Measurements from ENCODE around the gene PTPRD.

PTPRD gene

GRCh38 chr9:9257999-9258498, 1354.8 kb downstream of the PTPRD start:
- DNase-seq: no peak

GRCh38 chr9:9246726-9247125, 1366.1 kb downstream of the PTPRD start:
- DNase-seq: no peak

- DNase-seq: no peak
Measured at GRCh38 chr9:9231946-9232345, 1380.9 kb downstream of the PTPRD start.

- DNase-seq: no peak
Measured at GRCh38 chr9:9229269-9229668, 1383.5 kb downstream of the PTPRD start.

GRCh38 chr9:9223175-9223574, 1389.6 kb downstream of the PTPRD start:
- DNase-seq: no peak

- no peak for DNase-seq
Measured at GRCh38 chr9:9222730-9223129, 1390.1 kb downstream of the PTPRD start.

- DNase-seq: no peak
Measured at GRCh38 chr9:9216934-9217333, 1395.9 kb downstream of the PTPRD start.

GRCh38 chr9:9215050-9215449, 1397.8 kb downstream of the PTPRD start:
- DNase-seq: no peak

GRCh38 chr9:9214066-9214465, 1398.7 kb downstream of the PTPRD start:
- DNase-seq: no peak

- DNase-seq: no peak
Measured at GRCh38 chr9:9212963-9213362, 1399.8 kb downstream of the PTPRD start.

- DNase-seq: no peak
Measured at GRCh38 chr9:9202276-9202675, 1410.5 kb downstream of the PTPRD start.

GRCh38 chr9:9186086-9186485, 1426.7 kb downstream of the PTPRD start:
- DNase-seq: no peak

GRCh38 chr9:9182431-9182830, 1430.4 kb downstream of the PTPRD start:
- DNase-seq: no peak

- DNase-seq: no peak
Measured at GRCh38 chr9:9177081-9177480, 1435.7 kb downstream of the PTPRD start.

- no peak for DNase-seq
Measured at GRCh38 chr9:9174358-9174757, 1438.4 kb downstream of the PTPRD start.

GRCh38 chr9:9173264-9173663, 1439.5 kb downstream of the PTPRD start:
- DNase-seq: no peak

- DNase-seq: no peak
Measured at GRCh38 chr9:9170439-9171134, 1442.2 kb downstream of the PTPRD start.

GRCh38 chr9:9142001-9142400, 1470.8 kb downstream of the PTPRD start:
- no peak for DNase-seq

- DNase-seq: no peak
Measured at GRCh38 chr9:9133526-9133925, 1479.3 kb downstream of the PTPRD start.

- no peak for DNase-seq
Measured at GRCh38 chr9:9124616-9125015, 1488.2 kb downstream of the PTPRD start.

- no peak for DNase-seq
Measured at GRCh38 chr9:9122230-9122875, 1490.4 kb downstream of the PTPRD start.

- DNase-seq: no peak
Measured at GRCh38 chr9:9117866-9118265, 1494.9 kb downstream of the PTPRD start.

GRCh38 chr9:9112001-9112720, 1500.6 kb downstream of the PTPRD start:
- DNase-seq: no peak

- no peak for DNase-seq
Measured at GRCh38 chr9:9108641-9109040, 1504.2 kb downstream of the PTPRD start.

Data from effector CD8-positive, alpha-beta T cell (primary cell).